ENCODE results near the gene GCK.

DNA sequence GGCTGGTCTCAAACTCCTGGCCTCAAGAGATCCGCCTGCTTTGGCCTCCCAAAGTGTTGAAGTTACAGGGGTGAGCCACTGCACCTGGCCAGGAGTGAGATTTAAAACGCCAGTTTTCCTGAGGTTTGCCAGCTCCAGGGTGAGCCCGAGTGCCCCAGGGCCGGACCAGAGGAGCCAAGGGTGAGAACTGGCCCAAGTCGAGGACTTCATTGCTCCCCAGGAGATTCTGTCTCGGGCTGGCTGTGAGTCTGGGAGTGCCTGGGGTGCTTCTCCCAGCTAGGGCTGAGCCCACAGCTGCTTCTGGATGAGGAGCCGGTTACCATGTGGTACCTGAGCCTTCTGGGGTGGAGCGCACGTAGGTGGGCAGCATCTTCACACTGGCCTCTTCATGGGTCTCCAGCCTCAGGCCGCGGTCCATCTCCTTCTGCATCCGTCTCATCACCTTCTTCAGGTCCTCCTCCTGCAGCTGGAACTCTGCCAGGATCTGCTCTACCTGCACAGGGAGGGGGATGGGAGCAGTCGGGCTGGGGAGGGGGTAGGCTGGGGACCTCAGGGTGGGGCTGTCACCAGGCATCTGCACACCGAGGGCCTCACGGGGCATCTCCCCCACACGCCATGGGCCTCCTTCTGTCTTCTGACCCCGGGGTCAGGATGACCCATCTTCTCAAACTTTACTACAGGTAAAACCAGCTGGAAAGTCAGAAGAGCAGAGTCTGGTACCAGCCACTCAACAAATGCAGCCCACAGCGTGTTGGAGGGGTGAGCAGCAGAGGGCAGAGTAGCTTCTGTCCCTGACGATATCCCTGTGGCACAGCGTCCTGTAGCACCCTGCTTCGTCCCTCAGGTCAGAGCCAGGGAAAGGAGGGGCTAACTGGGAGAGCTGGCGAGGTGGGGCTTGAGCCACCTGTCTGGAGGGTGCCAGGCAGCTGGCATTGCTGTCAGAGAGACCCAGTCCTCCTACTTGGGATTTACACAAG is 36.0 kb downstream of the GCK start:
- TF ChIP-seq, protein P1, sequence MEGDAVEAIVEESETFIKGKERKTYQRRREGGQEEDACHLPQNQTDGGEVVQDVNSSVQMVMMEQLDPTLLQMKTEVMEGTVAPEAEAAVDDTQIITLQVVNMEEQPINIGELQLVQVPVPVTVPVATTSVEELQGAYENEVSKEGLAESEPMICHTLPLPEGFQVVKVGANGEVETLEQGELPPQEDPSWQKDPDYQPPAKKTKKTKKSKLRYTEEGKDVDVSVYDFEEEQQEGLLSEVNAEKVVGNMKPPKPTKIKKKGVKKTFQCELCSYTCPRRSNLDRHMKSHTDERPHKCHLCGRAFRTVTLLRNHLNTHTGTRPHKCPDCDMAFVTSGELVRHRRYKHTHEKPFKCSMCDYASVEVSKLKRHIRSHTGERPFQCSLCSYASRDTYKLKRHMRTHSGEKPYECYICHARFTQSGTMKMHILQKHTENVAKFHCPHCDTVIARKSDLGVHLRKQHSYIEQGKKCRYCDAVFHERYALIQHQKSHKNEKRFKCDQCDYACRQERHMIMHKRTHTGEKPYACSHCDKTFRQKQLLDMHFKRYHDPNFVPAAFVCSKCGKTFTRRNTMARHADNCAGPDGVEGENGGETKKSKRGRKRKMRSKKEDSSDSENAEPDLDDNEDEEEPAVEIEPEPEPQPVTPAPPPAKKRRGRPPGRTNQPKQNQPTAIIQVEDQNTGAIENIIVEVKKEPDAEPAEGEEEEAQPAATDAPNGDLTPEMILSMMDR (IDR thresholded peaks at IDR 0.05; ENCODE audit: low read depth, low read length, poor library complexity, severe bottlenecking): no peak
- TF ChIP-seq EZH2phosphoT487 (IDR thresholded peaks at IDR 0.05; ENCODE audit: borderline replicate concordance, low read length): no peak
